ENCODE results near the gene GPR78. TPM values are rescaled to one million over a fixed set of nuclear protein-coding genes. Genes with fewer than 3 reads are reported as not detected.

GPR78 gene
- total RNA-seq, 1 experiment from 2014 or later: 3.4 TPM

GRCh38 chr4:8602686-8603430, 22.7 kb downstream of the GPR78 start:
- Mint-ChIP-seq H3K27me3 (ENCODE audit: low read depth) (no peaks in the 10 kb centered on the region), H3K4me3 (no peak overlapping the region), H3K4me1 (no peaks in the 10 kb centered on the region; a peak in 1 of 4 replicates), H3K27ac (no peak overlapping the region; a peak in 1 of 7 replicates), H3K9me3 (no peaks in the 10 kb centered on the region), H3K36me3 (ENCODE audit: insufficient read depth in 1 of 3, low read depth in 3 of 3) (peaks cover 0 to 52% (median 39%) of the 10 kb centered on the region in 3 experiments; a peak in 5 of 7 replicates)
- H3K9ac ChIP-seq (ENCODE audit: extremely low read depth, insufficient read length, low read length): no peak overlapping the region
- no peak overlapping the region for H3K27ac ChIP-seq (ENCODE audit: insufficient read length, low read depth, low read length)
- no peak overlapping the region for H2BK20ac ChIP-seq (ENCODE audit: low read depth, low read length, poor library complexity, severe bottlenecking)
- no peak overlapping the region for H4K5ac ChIP-seq (ENCODE audit: insufficient read length, low read depth, low read length)
- H4K8ac ChIP-seq (replicated peaks; ENCODE audit: insufficient read length, low read depth, low read length): no peak overlapping the region
- no peak overlapping the region for H3K18ac ChIP-seq (ENCODE audit: insufficient read length, low read depth, low read length)
- H2AFZ ChIP-seq (ENCODE audit: low read length): no peak overlapping the region
- H3K9me3 ChIP-seq (ENCODE audit: control insufficient read depth, low read depth, low read length): no peaks in the 10 kb centered on the region
- no peak for TF ChIP-seq CTCF (conservative IDR thresholded peaks at IDR 0.05)
- no peak overlapping the region for H2BK120ac ChIP-seq (ENCODE audit: low read depth, low read length, poor library complexity, severe bottlenecking)
- DNase-seq: no peak
- H3K4me1 ChIP-seq (ENCODE audit: insufficient read depth, low read length): no peaks in the 10 kb centered on the region
- H3K23ac ChIP-seq (ENCODE audit: insufficient read length, low read depth, low read length): no peak overlapping the region
- no peak overlapping the region for H2BK15ac ChIP-seq (ENCODE audit: low read depth, low read length)
- H3K14ac ChIP-seq (ENCODE audit: insufficient read depth, low read length): no peak overlapping the region
- no peaks in the 10 kb centered on the region for H4K20me1 ChIP-seq (ENCODE audit: control insufficient read depth, insufficient read depth, insufficient read length)
- H3K79me1 ChIP-seq (ENCODE audit: insufficient read depth, low read depth, low read length, poor library complexity, severe bottlenecking): no peaks in the 10 kb centered on the region
- no peak overlapping the region for H2BK5ac ChIP-seq (ENCODE audit: insufficient read length, low read length)
- H3K79me2 ChIP-seq (ENCODE audit: insufficient read depth, low read length): no peaks in the 10 kb centered on the region
- no peak overlapping the region for H4K91ac ChIP-seq (ENCODE audit: insufficient read length, low read depth, low read length)
- no peak overlapping the region for H2AK5ac ChIP-seq (ENCODE audit: insufficient read length, low read length)
- no peak overlapping the region for H2BK12ac ChIP-seq (ENCODE audit: insufficient read length, low read depth, low read length)
- H3K23me2 ChIP-seq (ENCODE audit: insufficient read length, low read depth, low read length, poor library complexity, severe bottlenecking): no peaks in the 10 kb centered on the region
- no peak overlapping the region for H3K56ac ChIP-seq (ENCODE audit: insufficient read length, low read depth, low read length)
- no CpG with 5 or more reads among the region's 19 CpGs for WGBS (ENCODE audit: extremely low coverage, insufficient read length, low lambda C conversion rate)
- no peaks in the 10 kb centered on the region for H3K27me3 ChIP-seq (ENCODE audit: insufficient read depth, low read length)
- H3K4me2 ChIP-seq (ENCODE audit: insufficient read depth, insufficient read length, low read length): no peak overlapping the region
- H3K4ac ChIP-seq (ENCODE audit: low read depth, low read length): no peak overlapping the region
- H3T11ph ChIP-seq (ENCODE audit: low read length): no peak overlapping the region
